IMR-90 (cell line): ENCODE measurements around the gene PCSK6. TPM values are rescaled to one million over a fixed set of nuclear protein-coding genes. Genes with fewer than 3 reads are reported as not detected.

Experiments
- ATAC-seq: fragments of 200-7000 bp; cut with Tn5 transposase; 2 replicates; pipeline ENCODE4 v1.9.1; 2020; ENCODE audit warnings: low read depth, mild to moderate bottlenecking, moderate library complexity
- BruUV-seq: library from RNA; stranded (reverse); fragments of 400-500 nt; replicated peaks from 2 replicates; lab custom pipeline; 2021; lab: Mats Ljungman, UMichigan
- CTCF ChIA-PET: fragments of 300-600 bp; formaldehyde crosslinking; extraction: SDS; loops from one replicate; lab custom pipeline; 2021; ENCODE audit warnings: antibody characterized with exemption; lab: Yijun Ruan, JAX
- POLR2A ChIA-PET: fragments of 300-600 bp; sonication (Branson Sonifier 250); formaldehyde crosslinking; loops from one replicate; lab custom pipeline; 2022; ENCODE audit warnings: antibody characterized with exemption; ENCODE audit not compliant: unreplicated experiment; lab: Charles Lee
- DNase-seq: peaks from one replicate; pipeline ENCODE4 v3.0.0; 2013
- H2AFZ ChIP-seq: replicated peaks from 2 replicates; pipeline ENCODE3; 2013; ENCODE audit warnings: low read length, mild to moderate bottlenecking; ENCODE audit not compliant: poor library complexity
- H2AK5ac ChIP-seq: 2 replicates; pipeline ENCODE4 v1.6.1; 2013; ENCODE audit warnings: low read depth, low read length, inconsistent platforms
- H2AK9ac ChIP-seq: replicated peaks from 2 replicates; pipeline ENCODE3; 2013; ENCODE audit warnings: mild to moderate bottlenecking, low read depth, low read length, moderate library complexity; ENCODE audit not compliant: poor library complexity
- H2BK120ac ChIP-seq: 2 replicates; pipeline ENCODE4 v1.6.1; 2013; ENCODE audit warnings: low read depth, low read length, inconsistent platforms
- H2BK15ac ChIP-seq: 3 replicates; pipeline ENCODE4 v1.6.1; 2013; ENCODE audit warnings: low read depth, low read length, inconsistent platforms
- H2BK20ac ChIP-seq: 2 replicates; pipeline ENCODE4 v1.6.1; 2013; ENCODE audit warnings: low read depth, mild to moderate bottlenecking, inconsistent platforms, low read length, moderate library complexity
- H2BK5ac ChIP-seq: 2 replicates; pipeline ENCODE4 v1.6.1; 2013; ENCODE audit warnings: mild to moderate bottlenecking, low read depth, low read length, inconsistent platforms; ENCODE audit not compliant: poor library complexity, severe bottlenecking
- H3K14ac ChIP-seq: replicated peaks from 2 replicates; pipeline ENCODE4 v1.6.1; 2013; ENCODE audit warnings: low read depth, low read length, inconsistent platforms
- H3K18ac ChIP-seq: 2 replicates; pipeline ENCODE4 v1.6.1; 2013; ENCODE audit warnings: low read depth, low read length, control low read depth
- H3K23ac ChIP-seq: 2 replicates; pipeline ENCODE4 v1.6.1; 2013; ENCODE audit warnings: low read depth, low read length, inconsistent platforms
- H3K27ac ChIP-seq: 2 replicates; pipeline ENCODE4 v1.5.1; 2013; ENCODE audit warnings: mild to moderate bottlenecking, control low read depth, low read length; ENCODE audit not compliant: insufficient read depth
- H3K27me3 ChIP-seq: 2 replicates; pipeline ENCODE4 v1.6.1; 2013; ENCODE audit warnings: low read length; ENCODE audit not compliant: control insufficient read depth, insufficient read depth
- H3K36me3 ChIP-seq: 2 replicates; pipeline ENCODE4 v1.6.1; 2013; ENCODE audit warnings: low read length, mixed read lengths; ENCODE audit not compliant: control insufficient read depth, insufficient read depth
- H3K4ac ChIP-seq: 2 replicates; pipeline ENCODE4 v1.6.1; 2013; ENCODE audit warnings: low read depth, low read length, inconsistent platforms
- H3K4me1 ChIP-seq: 2 replicates; pipeline ENCODE4 v1.6.1; 2013; ENCODE audit warnings: low read length, mixed read lengths; ENCODE audit not compliant: control insufficient read depth, insufficient read depth
- H3K4me2 ChIP-seq: 2 replicates; pipeline ENCODE4 v1.6.1; 2013; ENCODE audit warnings: low read depth, mild to moderate bottlenecking, control low read depth, low read length, moderate library complexity
- H3K4me3 ChIP-seq: 2 replicates; pipeline ENCODE4 v1.5.1; 2013; ENCODE audit warnings: low read depth, mild to moderate bottlenecking, control low read depth, low read length, moderate library complexity; ENCODE audit not compliant: insufficient read depth
- H3K56ac ChIP-seq: 2 replicates; pipeline ENCODE4 v1.6.1; 2013; ENCODE audit warnings: low read length, inconsistent platforms; ENCODE audit not compliant: insufficient read depth; ENCODE audit errors: extremely low read depth
- H3K79me1 ChIP-seq, 2 experiments: 2 replicates each; pipeline ENCODE4 v1.6.1; 2013; ENCODE audit warnings: low read length in 2 of 2, inconsistent platforms in 1 of 2, low read depth in 1 of 2
- H3K9ac ChIP-seq: 2 replicates; pipeline ENCODE4 v1.6.1; 2013; ENCODE audit warnings: low read depth, low read length, control low read depth
- H3K9me1 ChIP-seq: 2 replicates; pipeline ENCODE4 v1.6.1; 2013; ENCODE audit warnings: low read length, inconsistent platforms; ENCODE audit not compliant: insufficient read depth
- H3K9me3 ChIP-seq: 2 replicates; pipeline ENCODE4 v1.6.1; 2013; ENCODE audit warnings: low read length; ENCODE audit not compliant: control insufficient read depth, insufficient read depth
- H4K20me1 ChIP-seq: 2 replicates; pipeline ENCODE4 v1.6.1; 2013; ENCODE audit warnings: low read length, inconsistent platforms; ENCODE audit not compliant: insufficient read depth
- H4K5ac ChIP-seq: 2 replicates; pipeline ENCODE4 v1.6.1; 2013; ENCODE audit warnings: mild to moderate bottlenecking, low read depth, low read length, control low read depth
- H4K8ac ChIP-seq, 2 experiments: 2 replicates each; pipeline ENCODE4 v1.6.1; 2013; ENCODE audit warnings: low read depth in 2 of 2, low read length in 2 of 2, control low read depth in 1 of 2, inconsistent platforms in 1 of 2
- H4K91ac ChIP-seq: 2 replicates; pipeline ENCODE4 v1.6.1; 2013; ENCODE audit warnings: low read depth, low read length, inconsistent platforms; ENCODE audit not compliant: insufficient read depth
- BHLHE40 ChIP-seq: fragments of 150-350 bp; IDR thresholded peaks from 2 replicates; pipeline ENCODE4 v1.6.1; 2016; ENCODE audit warnings: mild to moderate bottlenecking, low read depth, low read length
- CEBPB ChIP-seq: IDR thresholded peaks from 2 replicates; pipeline ENCODE4 v1.6.1; 2012; ENCODE audit warnings: low read depth, low read length, improper control_type of control experiment
- CHD1 ChIP-seq: IDR thresholded peaks from 2 replicates; pipeline ENCODE4 v1.6.1; 2012; ENCODE audit warnings: low read depth, low read length, improper control_type of control experiment
- FOS ChIP-seq: fragments of 150-350 bp; IDR thresholded peaks from 2 replicates; pipeline ENCODE4 v1.6.1; 2016; ENCODE audit warnings: low read depth, low read length
- MAFK ChIP-seq: IDR thresholded peaks from 2 replicates; pipeline ENCODE4 v1.6.1; 2012; ENCODE audit warnings: low read depth, low read length, improper control_type of control experiment
- MAZ ChIP-seq: IDR thresholded peaks from 2 replicates; pipeline ENCODE4 v1.6.1; 2012; ENCODE audit warnings: low read depth, mild to moderate bottlenecking, low read length, improper control_type of control experiment, moderate library complexity, borderline replicate concordance
- MXI1 ChIP-seq: IDR thresholded peaks from 2 replicates; pipeline ENCODE4 v1.6.1; 2012; ENCODE audit warnings: low read depth, mild to moderate bottlenecking, low read length, moderate library complexity, borderline replicate concordance
- NFE2L2 ChIP-seq: fragments of 150-350 bp; IDR thresholded peaks from 2 replicates; pipeline ENCODE4 v1.6.1; 2016; ENCODE audit warnings: low read depth, mild to moderate bottlenecking, low read length
- POLR2A ChIP-seq: IDR thresholded peaks from 2 replicates; pipeline ENCODE4 v1.6.1; 2012; ENCODE audit warnings: mild to moderate bottlenecking, low read depth, low read length
- RAD21 ChIP-seq: IDR thresholded peaks from 2 replicates; pipeline ENCODE4 v1.6.1; 2012; ENCODE audit warnings: low read length, improper control_type of control experiment
- RCOR1 ChIP-seq: IDR thresholded peaks from 2 replicates; pipeline ENCODE4 v1.6.1; 2012; ENCODE audit warnings: mild to moderate bottlenecking, low read length, improper control_type of control experiment; ENCODE audit not compliant: insufficient replicate concordance
- RFX5 ChIP-seq: IDR thresholded peaks from 2 replicates; pipeline ENCODE4 v1.8.0; 2012; ENCODE audit warnings: low read depth, mild to moderate bottlenecking, low read length, moderate library complexity
- SMC3 ChIP-seq: fragments of 150-350 bp; IDR thresholded peaks from 2 replicates; pipeline ENCODE4 v1.6.1; 2016; ENCODE audit warnings: low read depth, mild to moderate bottlenecking, antibody characterized with exemption, low read length, moderate library complexity
- WGBS, 2 experiments: methylation state at CpG; one replicate each; pipeline versions ENCODE4 v1.1.5 to v1.1.7; 2013; ENCODE audit warnings: missing lambda C conversion rate in 2 of 2; ENCODE audit not compliant: insufficient read length in 1 of 2; ENCODE audit errors: extremely low coverage in 2 of 2; 5-methylcytosine and 5-hydroxymethylcytosine counted together
- dilution Hi-C: fragments of 300-500 bp; cut with HindIII; formaldehyde crosslinking; loops from one replicate; pipeline ENCODE4 v1.14.3; 2018; ENCODE audit warnings: low sequenced_read_pairs; ENCODE audit not compliant: unreplicated experiment
- in situ Hi-C: fragments of 300-500 bp; cut with MboI; formaldehyde crosslinking; loops from 3 replicates; pipeline ENCODE4 v1.14.3; 2019; ENCODE audit warnings: low sequenced_read_pairs, inconsistent platforms, mixed read lengths
- intact Hi-C: fragments of 100-400 bp; cut with micrococcal nuclease; formaldehyde crosslinking; loops from 2 replicates; pipeline ENCODE4 v1.10.0; 2022
- polyA plus RNA-seq, 3 experiments: library from polyadenylated mRNA; depleted of rRNA; stranded (reverse); fragments of >200 nt; gene quantifications; 2 replicates each; pipeline ENCODE4 v1.2.3, GENCODE V29; 2012; ENCODE audit warnings: low replicate concordance in 1 of 3
- total RNA-seq: library from RNA; depleted of rRNA; stranded (reverse); fragments of >200 nt; gene quantifications from 2 replicates; pipeline ENCODE4 v1.2.3, GENCODE V29; 2012
- TF ChIP-seq, protein P1 (sequence below): fragments of 150-350 bp; IDR thresholded peaks from 2 replicates; pipeline ENCODE4 v1.6.1; 2017; ENCODE audit warnings: mild to moderate bottlenecking, antibody characterized with exemption, low read length, low read depth
- TF ChIP-seq, protein P2 (sequence below): conservative IDR thresholded peaks from 2 replicates; pipeline ENCODE4 v1.5.1; 2012; ENCODE audit warnings: mild to moderate bottlenecking, low read depth, low read length, improper control_type of control experiment
- TF ChIP-seq, protein P3 (sequence below): fragments of 150-350 bp; IDR thresholded peaks from 2 replicates; pipeline ENCODE4 v1.6.1; 2016; ENCODE audit warnings: low read depth, mild to moderate bottlenecking, low read length, moderate library complexity, borderline replicate concordance

The PCSK6 gene
- total and polyA plus RNA-seq, 2 of the 4 experiments (the other 2 are of a cell fraction): not detected

DNA sequence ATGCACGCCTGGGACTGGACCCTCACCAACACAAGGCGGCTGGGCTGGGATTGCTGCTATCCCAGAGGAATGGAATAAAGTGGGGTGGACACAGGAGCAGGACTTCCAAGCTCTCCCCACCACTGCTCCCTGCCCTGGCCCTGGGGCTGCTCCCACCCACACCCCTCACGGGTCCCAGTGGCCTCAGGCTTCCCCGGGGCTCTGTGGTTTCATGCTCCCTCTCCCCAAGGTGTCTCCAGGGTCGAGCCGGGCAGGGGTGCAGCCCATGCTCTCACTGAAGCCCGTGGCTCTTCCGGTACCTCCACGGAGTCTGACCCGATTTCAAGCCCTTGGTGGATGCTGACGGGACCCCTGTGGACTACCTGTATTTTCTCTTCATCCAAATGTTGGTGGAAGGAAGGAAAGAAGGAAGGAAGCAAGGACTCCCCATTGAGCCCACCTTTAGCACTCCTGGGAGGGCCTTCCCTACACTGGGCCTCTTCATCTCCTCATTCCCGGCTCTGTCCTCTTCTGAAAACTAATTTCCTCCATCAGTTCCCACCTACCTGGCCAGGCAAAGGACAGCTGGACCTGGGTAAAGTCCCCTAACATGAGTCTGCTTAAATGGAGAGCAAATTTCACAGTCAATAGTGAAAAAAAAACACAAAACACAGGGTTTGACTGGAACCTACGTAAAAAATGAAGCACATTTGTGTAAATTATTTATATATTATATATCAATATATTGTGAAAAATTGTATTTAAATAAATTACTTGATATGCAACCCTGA is 44.0 kb upstream of the PCSK6 start:
- TF ChIP-seq, protein P1, sequence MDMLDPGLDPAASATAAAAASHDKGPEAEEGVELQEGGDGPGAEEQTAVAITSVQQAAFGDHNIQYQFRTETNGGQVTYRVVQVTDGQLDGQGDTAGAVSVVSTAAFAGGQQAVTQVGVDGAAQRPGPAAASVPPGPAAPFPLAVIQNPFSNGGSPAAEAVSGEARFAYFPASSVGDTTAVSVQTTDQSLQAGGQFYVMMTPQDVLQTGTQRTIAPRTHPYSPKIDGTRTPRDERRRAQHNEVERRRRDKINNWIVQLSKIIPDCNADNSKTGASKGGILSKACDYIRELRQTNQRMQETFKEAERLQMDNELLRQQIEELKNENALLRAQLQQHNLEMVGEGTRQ: no peak
- TF ChIP-seq FOS (no peak), RCOR1 (no peak), MAFK (no peak), RAD21 (no peak), CHD1 (no peak), SMC3 (no peak), CEBPB (no peak), RFX5 (no peak), POLR2A (no peak), MAZ (no peak), NFE2L2 (no peak), MXI1 (no peak), BHLHE40 (no peak)
- TF ChIP-seq, protein P2, sequence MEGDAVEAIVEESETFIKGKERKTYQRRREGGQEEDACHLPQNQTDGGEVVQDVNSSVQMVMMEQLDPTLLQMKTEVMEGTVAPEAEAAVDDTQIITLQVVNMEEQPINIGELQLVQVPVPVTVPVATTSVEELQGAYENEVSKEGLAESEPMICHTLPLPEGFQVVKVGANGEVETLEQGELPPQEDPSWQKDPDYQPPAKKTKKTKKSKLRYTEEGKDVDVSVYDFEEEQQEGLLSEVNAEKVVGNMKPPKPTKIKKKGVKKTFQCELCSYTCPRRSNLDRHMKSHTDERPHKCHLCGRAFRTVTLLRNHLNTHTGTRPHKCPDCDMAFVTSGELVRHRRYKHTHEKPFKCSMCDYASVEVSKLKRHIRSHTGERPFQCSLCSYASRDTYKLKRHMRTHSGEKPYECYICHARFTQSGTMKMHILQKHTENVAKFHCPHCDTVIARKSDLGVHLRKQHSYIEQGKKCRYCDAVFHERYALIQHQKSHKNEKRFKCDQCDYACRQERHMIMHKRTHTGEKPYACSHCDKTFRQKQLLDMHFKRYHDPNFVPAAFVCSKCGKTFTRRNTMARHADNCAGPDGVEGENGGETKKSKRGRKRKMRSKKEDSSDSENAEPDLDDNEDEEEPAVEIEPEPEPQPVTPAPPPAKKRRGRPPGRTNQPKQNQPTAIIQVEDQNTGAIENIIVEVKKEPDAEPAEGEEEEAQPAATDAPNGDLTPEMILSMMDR: no peak
- TF ChIP-seq, protein P3, sequence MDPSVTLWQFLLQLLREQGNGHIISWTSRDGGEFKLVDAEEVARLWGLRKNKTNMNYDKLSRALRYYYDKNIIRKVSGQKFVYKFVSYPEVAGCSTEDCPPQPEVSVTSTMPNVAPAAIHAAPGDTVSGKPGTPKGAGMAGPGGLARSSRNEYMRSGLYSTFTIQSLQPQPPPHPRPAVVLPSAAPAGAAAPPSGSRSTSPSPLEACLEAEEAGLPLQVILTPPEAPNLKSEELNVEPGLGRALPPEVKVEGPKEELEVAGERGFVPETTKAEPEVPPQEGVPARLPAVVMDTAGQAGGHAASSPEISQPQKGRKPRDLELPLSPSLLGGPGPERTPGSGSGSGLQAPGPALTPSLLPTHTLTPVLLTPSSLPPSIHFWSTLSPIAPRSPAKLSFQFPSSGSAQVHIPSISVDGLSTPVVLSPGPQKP: no peak
- no peak overlapping the region for H2BK120ac ChIP-seq

More for the DNA sequence above, 44.0 kb upstream of the PCSK6 start:
- Histone ChIP-seq H2BK15ac (no peak overlapping the region), H2AK9ac (no peak overlapping the region), H3K36me3 (no peaks in the 10 kb centered on the region), H3K79me1 (no peaks in the 10 kb centered on the region), H3K9me3 (no peaks in the 10 kb centered on the region), H3K4me2 (no peak overlapping the region), H3K27ac (no peak overlapping the region), H3K9me1 (no peaks in the 10 kb centered on the region), H4K5ac (no peak overlapping the region), H3K56ac (no peak overlapping the region), H3K18ac (no peak overlapping the region), H2AFZ (no peak overlapping the region), H2AK5ac (no peak overlapping the region), H3K4me1 (no peaks in the 10 kb centered on the region), H3K9ac (no peak overlapping the region), H2BK5ac (no peak overlapping the region), H2BK20ac (no peak overlapping the region), H3K14ac (no peak overlapping the region), H3K4me3 (no peak overlapping the region), H4K20me1 (no peaks in the 10 kb centered on the region), H3K23ac (no peak overlapping the region), H4K91ac (no peak overlapping the region), H3K4ac (no peak overlapping the region), H4K8ac (no peak overlapping the region), H3K27me3 (peaks cover 18% of the 10 kb centered on the region)
- dilution Hi-C loops: no loop called here
- POLR2A ChIA-PET: no interaction called here
- WGBS, 2 experiments: no CpG with 5 or more reads among the region's 13 CpGs
- in situ Hi-C loops: no loop called here
- CTCF ChIA-PET: no interaction called here
- no peak for DNase-seq
- ATAC-seq: no peak
- intact Hi-C loops: no loop called here
- no TSS peak for BruUV-seq
